Psoas muscle (tissue), 8 donors: ENCODE measurements around the gene MGP. TPM values are rescaled to one million over a fixed set of nuclear protein-coding genes. Genes with fewer than 3 reads are reported as not detected.
A peak's percentile ranks its signal among the peaks of the same experiment; 100 is the strongest.

ENCODE experiments used
- ATAC-seq, 4 donors: fragments of 200-7000 bp; cut with Tn5 transposase; one replicate each; pipeline ENCODE4 v1.9.1; 2020; ENCODE audit warnings: moderate library complexity in 3 of 4, mild to moderate bottlenecking in 2 of 4
- DNase-seq, 2 donors: peaks; one replicate each; pipeline ENCODE4 v3.0.0-alpha.2; 2020
- H3K27ac ChIP-seq: fragments of 200-600 bp; one replicate; pipeline ENCODE4 v1.8.0; 2022
- H3K27me3 ChIP-seq, 3 donors: fragments of 200-600 bp in 1 of 3; one replicate each; pipeline versions ENCODE4 v1.6.1 to v1.8.0; 2013 to 2022; ENCODE audit warnings: low read length in 2 of 3, mild to moderate bottlenecking in 2 of 3, moderate library complexity in 1 of 3; ENCODE audit not compliant: insufficient read depth in 3 of 3
- H3K36me3 ChIP-seq, 2 donors: fragments of 200-600 bp in 1 of 2; one replicate each; pipeline versions ENCODE4 v1.6.1 to v1.8.0; 2013 to 2022; ENCODE audit warnings: low read depth in 1 of 2, mild to moderate bottlenecking in 1 of 2, moderate library complexity in 1 of 2; ENCODE audit not compliant: insufficient read depth in 1 of 2
- H3K4me1 ChIP-seq: fragments of 200-600 bp; one replicate; pipeline ENCODE4 v1.8.0; 2022
- H3K4me3 ChIP-seq: fragments of 200-600 bp; one replicate; pipeline ENCODE4 v1.8.0; 2022; ENCODE audit warnings: mild to moderate bottlenecking
- H3K9me3 ChIP-seq: fragments of 200-600 bp; one replicate; pipeline ENCODE4 v1.8.0; 2022
- CTCF ChIP-seq: fragments of 200-600 bp; IDR thresholded peaks from one replicate; pipeline ENCODE4 v1.8.0; 2022; ENCODE audit warnings: antibody characterized with exemption
- WGBS, 3 donors: extraction: QIAGEN DNeasy Blood & Tissue Kit; methylation state at CpG; one replicate each; pipeline versions ENCODE4 v1.1.6 to v1.1.7; 2013; 5-methylcytosine and 5-hydroxymethylcytosine counted together
- intact Hi-C, 2 donors: fragments of 100-400 bp; cut with DNase I; formaldehyde crosslinking; loops; one replicate each; pipeline versions ENCODE4 v1.11.0 to v1.14.2; 2022
- polyA plus RNA-seq, 3 donors: library from polyadenylated mRNA; stranded (reverse); fragments of 200-250 nt; gene quantifications; one replicate each; pipeline ENCODE4 v1.2.3, GENCODE V29; 2013
- total RNA-seq, 4 donors: library from RNA; stranded (reverse); fragmentation: NEBNext Ultra II Directional in 2 of 4; extraction: Animal tissue kit (Norgen Biotek cat#: 25700) in 2 of 4; gene quantifications; one replicate each; pipeline versions ENCODE4 v1.2.1 to v1.2.4, GENCODE V29; 2021 to 2023
- donor health status: healthy with polysubstance abuse.
- donor health status: DM: no; HTN: no; CAD: no; lungs with moderate emphysema.
- donor health status: Bipolar disorder and iron deficiency.
- donor health status: healthy.
- donor health status: DM: yes; HTN: yes; CAD: no.
- donor health status: DM: no; HTN: no; CAD: no.
- donor health status: DM: no; HTN: no; CAD: no.
- donor health status: DM: yes; HTN: yes; CAD: no.

Gene MGP
- total and polyA plus RNA-seq, 7 donors: 57.3 to 159 (median 79.1) TPM

- ATAC-seq: peak in 3 of 4 donors; percentile 46 to 77 (median 69)
- intact Hi-C loops: no loop called here
- H3K27me3 ChIP-seq: no peaks in the 10 kb centered on the region
- peak overlapping the region; percentile 57 for H3K27ac ChIP-seq
- 30 to 55% (median 34%) methylated on average over 5 of the region's 5 CpGs for WGBS, 3 donors
- TF ChIP-seq CTCF: no peak
- H3K4me1 ChIP-seq: peaks cover 19% of the 10 kb centered on the region
- H3K36me3 ChIP-seq: no peaks in the 10 kb centered on the region
- no peaks in the 10 kb centered on the region for H3K9me3 ChIP-seq
- DNase-seq: no peak
- no peak overlapping the region for H3K4me3 ChIP-seq
Measured at GRCh38 chr12:14893506-14894250, 8.0 kb upstream of the MGP start.

GRCh38 chr12:14892726-14893505, 7.3 kb upstream of the MGP start:
- Histone ChIP-seq H3K4me3 (no peak overlapping the region), H3K36me3 (no peaks in the 10 kb centered on the region), H3K27ac (peak overlapping the region; percentile 57), H3K4me1 (peaks cover 19% of the 10 kb centered on the region), H3K9me3 (no peaks in the 10 kb centered on the region), H3K27me3 (no peaks in the 10 kb centered on the region)
- 31 to 49% (median 36%) methylated on average over 7 of the region's 7 CpGs for WGBS, 3 donors
- no peak for TF ChIP-seq CTCF
- ATAC-seq (peak; percentile 42 to 81 (median 78)), DNase-seq (peak; percentile 40 to 67)
- intact Hi-C loops: no loop called here

GRCh38 chr12:14890701-14891100, 5.0 kb upstream of the MGP start:
- Histone ChIP-seq H3K36me3 (no peaks in the 10 kb centered on the region), H3K4me1 (peaks cover 5% of the 10 kb centered on the region), H3K27me3 (no peaks in the 10 kb centered on the region), H3K9me3 (no peaks in the 10 kb centered on the region), H3K4me3 (no peak overlapping the region), H3K27ac (no peak overlapping the region)
- 77 to 92% (median 78%) methylated on average over 5 of the region's 5 CpGs for WGBS, 3 donors
- intact Hi-C loops: no loop called here
- no peak for TF ChIP-seq CTCF
- ATAC-seq (no peak), DNase-seq (no peak)

GRCh38 chr12:14886271-14886670, 617 bp upstream of the MGP start:
- no peaks in the 10 kb centered on the region for H3K36me3 ChIP-seq
- TF ChIP-seq CTCF: no peak
- H3K27me3 ChIP-seq: no peaks in the 10 kb centered on the region
- DNase-seq (no peak), ATAC-seq (peak in 1 of 4 donors; percentile 6)
- peak overlapping the region; percentile 57 for H3K27ac ChIP-seq
- 55 to 58% (median 56%) methylated on average over 6 of the region's 6 CpGs for WGBS, 3 donors
- H3K4me1 ChIP-seq: peaks cover 5% of the 10 kb centered on the region
- intact Hi-C loops: no loop called here
- H3K4me3 ChIP-seq: peak overlapping the region; percentile 52
- no peaks in the 10 kb centered on the region for H3K9me3 ChIP-seq
